ENCODE data around the gene TBC1D9B.

TBC1D9B gene

DNA sequence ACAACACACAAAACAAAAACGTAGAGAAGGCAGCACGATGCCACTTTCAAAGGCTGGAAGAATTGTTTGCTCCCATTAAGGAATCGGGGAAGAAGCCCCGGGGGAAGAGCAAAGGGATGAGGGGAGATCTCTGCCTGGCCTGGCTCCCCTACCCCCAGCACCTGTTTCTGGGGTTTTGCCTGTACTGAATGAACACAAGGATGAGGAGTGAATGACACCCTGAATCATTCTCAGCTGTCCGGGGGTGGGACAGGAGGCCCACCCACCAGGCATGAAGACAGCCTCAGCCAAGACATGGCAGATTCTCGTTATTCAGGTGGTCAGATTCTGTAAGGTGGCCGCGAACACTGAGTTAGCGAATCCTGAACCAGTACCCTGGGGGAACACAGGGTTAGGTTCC is 7.5 kb downstream of the TBC1D9B start:
- no peak for DNase-seq (ENCODE audit: low read depth, low spot score)
- POLR2A ChIA-PET = no interaction called here
- TF ChIP-seq, protein P1, sequence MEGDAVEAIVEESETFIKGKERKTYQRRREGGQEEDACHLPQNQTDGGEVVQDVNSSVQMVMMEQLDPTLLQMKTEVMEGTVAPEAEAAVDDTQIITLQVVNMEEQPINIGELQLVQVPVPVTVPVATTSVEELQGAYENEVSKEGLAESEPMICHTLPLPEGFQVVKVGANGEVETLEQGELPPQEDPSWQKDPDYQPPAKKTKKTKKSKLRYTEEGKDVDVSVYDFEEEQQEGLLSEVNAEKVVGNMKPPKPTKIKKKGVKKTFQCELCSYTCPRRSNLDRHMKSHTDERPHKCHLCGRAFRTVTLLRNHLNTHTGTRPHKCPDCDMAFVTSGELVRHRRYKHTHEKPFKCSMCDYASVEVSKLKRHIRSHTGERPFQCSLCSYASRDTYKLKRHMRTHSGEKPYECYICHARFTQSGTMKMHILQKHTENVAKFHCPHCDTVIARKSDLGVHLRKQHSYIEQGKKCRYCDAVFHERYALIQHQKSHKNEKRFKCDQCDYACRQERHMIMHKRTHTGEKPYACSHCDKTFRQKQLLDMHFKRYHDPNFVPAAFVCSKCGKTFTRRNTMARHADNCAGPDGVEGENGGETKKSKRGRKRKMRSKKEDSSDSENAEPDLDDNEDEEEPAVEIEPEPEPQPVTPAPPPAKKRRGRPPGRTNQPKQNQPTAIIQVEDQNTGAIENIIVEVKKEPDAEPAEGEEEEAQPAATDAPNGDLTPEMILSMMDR (IDR thresholded peaks at IDR 0.05; ENCODE audit: insufficient read depth, low read length, missing control alignments) = no peak
- CTCF ChIA-PET = interaction anchor here (1.0 to 1.4 kb wide), 2 partner anchors 9 to 12 kb away, joined by 3 to 8 read pairs; no protein-coding TSS in a partner anchor
- no peak overlapping the region for H3K4me3 ChIP-seq (ENCODE audit: low read depth, low read length)

GRCh38 chr5:179895861-179896260 is 11.8 kb downstream of the TBC1D9B start:
- no peak overlapping the region for H3K4me3 ChIP-seq (ENCODE audit: low read depth, low read length)
- TF ChIP-seq, protein P1 (IDR thresholded peaks at IDR 0.05; ENCODE audit: insufficient read depth, low read length, missing control alignments) = no peak
- ChIA-PET POLR2A (no interaction called here), CTCF (interaction anchor here (0.8 to 1.9 kb wide), 2 partner anchors 10 to 12 kb away, joined by 3 to 14 read pairs; no protein-coding TSS in a partner anchor)
- no peak for DNase-seq (ENCODE audit: low read depth, low spot score)

GRCh38 chr5:179893958-179894895 is 13.5 kb downstream of the TBC1D9B start:
- POLR2A ChIA-PET = interaction anchor here (0.6 kb wide), 1 partner anchor 10 kb away, joined by 3 read pairs; no protein-coding TSS in a partner anchor
- TF ChIP-seq, protein P1 (IDR thresholded peaks at IDR 0.05; ENCODE audit: insufficient read depth, low read length, missing control alignments) = no peak
- CTCF ChIA-PET = no interaction called here
- H3K4me3 ChIP-seq (ENCODE audit: low read depth, low read length) = no peak overlapping the region
- DNase-seq (ENCODE audit: low read depth, low spot score) = no peak

- ChIA-PET POLR2A (no interaction called here), CTCF (interaction anchor here (1.9 kb wide), 1 partner anchor 13 kb away, joined by 6 read pairs; no protein-coding TSS in a partner anchor)
- H3K4me3 ChIP-seq (ENCODE audit: low read depth, low read length) = no peak overlapping the region
- TF ChIP-seq, protein P1 (IDR thresholded peaks at IDR 0.05; ENCODE audit: insufficient read depth, low read length, missing control alignments) = no peak
- no peak for DNase-seq (ENCODE audit: low read depth, low spot score)
These were observed 14.4 kb downstream of the TBC1D9B start for GRCh38 chr5:179893076-179893957.

GRCh38 chr5:179892255-179892654 is 15.4 kb downstream of the TBC1D9B start:
- ChIA-PET CTCF (interaction anchor here (1.9 kb wide), 1 partner anchor 15 kb away, joined by 6 read pairs; no protein-coding TSS in a partner anchor), POLR2A (no interaction called here)
- H3K4me3 ChIP-seq (ENCODE audit: low read depth, low read length) = no peak overlapping the region
- TF ChIP-seq, protein P1 (IDR thresholded peaks at IDR 0.05; ENCODE audit: insufficient read depth, low read length, missing control alignments) = no peak
- no peak for DNase-seq (ENCODE audit: low read depth, low spot score)

All from AG04449 (cell line).